ENCODE measurements around the gene RWDD2A. TPM values are rescaled to one million over a fixed set of nuclear protein-coding genes. Genes with fewer than 3 reads are reported as not detected.

RWDD2A gene
- total RNA-seq, 1 experiment from 2014 or later: 1.8 TPM

DNA sequence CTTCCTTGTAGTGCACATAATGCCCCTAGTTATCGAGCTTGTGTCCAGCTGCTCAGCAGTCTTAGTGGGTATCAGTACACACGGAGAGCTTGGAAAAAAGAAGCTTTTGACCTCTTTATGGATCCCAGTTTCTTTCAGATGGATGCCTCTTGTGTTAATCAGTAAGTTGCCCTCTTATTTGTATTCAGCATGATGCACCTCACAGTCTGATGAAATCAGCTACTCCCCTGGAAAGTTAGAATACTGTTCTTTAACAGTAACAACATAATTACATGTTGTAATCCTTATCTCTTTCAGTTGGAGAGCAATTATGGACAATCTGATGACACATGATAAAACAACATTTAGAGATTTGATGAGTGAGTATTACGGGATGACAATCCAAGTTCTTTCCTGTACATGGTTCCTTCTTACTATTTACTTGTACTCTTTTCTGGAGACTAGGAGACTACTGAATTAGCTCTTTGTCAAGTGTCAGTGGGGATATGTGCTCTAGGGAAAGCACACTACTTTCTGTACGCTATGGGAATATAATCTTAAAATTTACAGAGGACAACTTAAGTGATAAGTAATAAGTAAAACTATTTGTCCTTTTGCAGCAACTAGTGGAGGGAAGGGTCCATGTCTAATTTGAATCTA is 39.2 kb upstream of the RWDD2A start:
- Histone ChIP-seq H3K9me3 (ENCODE audit: insufficient read depth, low read depth) (no peaks in the 10 kb centered on the region), H3K4me2 (no peak overlapping the region), H4K20me1 (ENCODE audit: insufficient read depth) (no peaks in the 10 kb centered on the region), H3K36me3 (ENCODE audit: low read depth) (no peaks in the 10 kb centered on the region), H3K27me3 (ENCODE audit: insufficient read depth, low read depth) (no peaks in the 10 kb centered on the region), H3K4me3 (no peak overlapping the region), H3K27ac (no peak overlapping the region), H3K9me2 (ENCODE audit: insufficient read depth) (no peaks in the 10 kb centered on the region), H2AFZ (no peak overlapping the region), H3K4me1 (replicated peaks; ENCODE audit: insufficient read depth) (no peaks in the 10 kb centered on the region), H3K79me2 (ENCODE audit: low read depth) (no peaks in the 10 kb centered on the region), H3F3A (ENCODE audit: insufficient read depth, low read depth) (no peaks in the 10 kb centered on the region)
- DNase-seq: no peak
- POLR2A ChIA-PET (ENCODE audit: unreplicated experiment): no interaction called here
- no peak for TF ChIP-seq EZH2 (IDR thresholded peaks at IDR 0.05; ENCODE audit: low read depth)
- TF ChIP-seq, protein P1, sequence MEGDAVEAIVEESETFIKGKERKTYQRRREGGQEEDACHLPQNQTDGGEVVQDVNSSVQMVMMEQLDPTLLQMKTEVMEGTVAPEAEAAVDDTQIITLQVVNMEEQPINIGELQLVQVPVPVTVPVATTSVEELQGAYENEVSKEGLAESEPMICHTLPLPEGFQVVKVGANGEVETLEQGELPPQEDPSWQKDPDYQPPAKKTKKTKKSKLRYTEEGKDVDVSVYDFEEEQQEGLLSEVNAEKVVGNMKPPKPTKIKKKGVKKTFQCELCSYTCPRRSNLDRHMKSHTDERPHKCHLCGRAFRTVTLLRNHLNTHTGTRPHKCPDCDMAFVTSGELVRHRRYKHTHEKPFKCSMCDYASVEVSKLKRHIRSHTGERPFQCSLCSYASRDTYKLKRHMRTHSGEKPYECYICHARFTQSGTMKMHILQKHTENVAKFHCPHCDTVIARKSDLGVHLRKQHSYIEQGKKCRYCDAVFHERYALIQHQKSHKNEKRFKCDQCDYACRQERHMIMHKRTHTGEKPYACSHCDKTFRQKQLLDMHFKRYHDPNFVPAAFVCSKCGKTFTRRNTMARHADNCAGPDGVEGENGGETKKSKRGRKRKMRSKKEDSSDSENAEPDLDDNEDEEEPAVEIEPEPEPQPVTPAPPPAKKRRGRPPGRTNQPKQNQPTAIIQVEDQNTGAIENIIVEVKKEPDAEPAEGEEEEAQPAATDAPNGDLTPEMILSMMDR (conservative IDR thresholded peaks at IDR 0.05): no peak
- intact Hi-C loops (cut with micrococcal nuclease; ENCODE audit: unreplicated experiment): no loop called here
- no TSS peak for BruUV-seq (replicated peaks)
- CTCF ChIA-PET: no interaction called here

DNA sequence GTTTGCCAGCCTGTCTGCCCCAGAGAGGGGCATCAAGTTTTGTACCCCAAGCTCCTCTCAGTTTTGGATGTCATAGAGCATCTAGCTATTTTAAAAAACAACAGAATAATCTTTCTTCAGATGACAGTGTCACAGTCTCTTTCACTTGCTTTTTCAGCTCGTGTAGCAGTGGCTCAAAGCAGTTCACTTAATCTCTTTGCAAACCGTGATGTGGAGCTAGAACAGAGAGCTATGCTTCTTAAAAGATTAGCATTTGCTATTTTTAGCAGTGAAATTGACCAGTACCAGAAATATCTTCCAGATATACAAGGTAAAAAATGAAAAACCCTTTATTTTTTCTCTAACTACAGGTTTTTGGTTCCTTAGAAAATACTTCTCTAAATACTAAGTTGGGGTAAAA is 37.4 kb upstream of the RWDD2A start:
- no peak overlapping the region for H3K27ac ChIP-seq
- H3F3A ChIP-seq (ENCODE audit: insufficient read depth, low read depth): no peaks in the 10 kb centered on the region
- no peaks in the 10 kb centered on the region for H3K9me3 ChIP-seq (ENCODE audit: insufficient read depth, low read depth)
- CTCF ChIA-PET: no interaction called here
- no peak overlapping the region for H3K4me2 ChIP-seq
- H3K27me3 ChIP-seq (ENCODE audit: insufficient read depth, low read depth): no peaks in the 10 kb centered on the region
- no peaks in the 10 kb centered on the region for H4K20me1 ChIP-seq (ENCODE audit: insufficient read depth)
- no peaks in the 10 kb centered on the region for H3K79me2 ChIP-seq (ENCODE audit: low read depth)
- POLR2A ChIA-PET (ENCODE audit: unreplicated experiment): no interaction called here
- H3K4me1 ChIP-seq (replicated peaks; ENCODE audit: insufficient read depth): no peaks in the 10 kb centered on the region
- no peak for TF ChIP-seq EZH2 (IDR thresholded peaks at IDR 0.05; ENCODE audit: low read depth)
- TF ChIP-seq, protein P1 (conservative IDR thresholded peaks at IDR 0.05): no peak
- BruUV-seq (replicated peaks): no TSS peak
- H3K9me2 ChIP-seq (ENCODE audit: insufficient read depth): no peaks in the 10 kb centered on the region
- intact Hi-C loops (cut with micrococcal nuclease; ENCODE audit: unreplicated experiment): no loop called here
- no peak overlapping the region for H3K4me3 ChIP-seq
- no peaks in the 10 kb centered on the region for H3K36me3 ChIP-seq (ENCODE audit: low read depth)
- no peak for DNase-seq
- H2AFZ ChIP-seq: no peak overlapping the region

DNA sequence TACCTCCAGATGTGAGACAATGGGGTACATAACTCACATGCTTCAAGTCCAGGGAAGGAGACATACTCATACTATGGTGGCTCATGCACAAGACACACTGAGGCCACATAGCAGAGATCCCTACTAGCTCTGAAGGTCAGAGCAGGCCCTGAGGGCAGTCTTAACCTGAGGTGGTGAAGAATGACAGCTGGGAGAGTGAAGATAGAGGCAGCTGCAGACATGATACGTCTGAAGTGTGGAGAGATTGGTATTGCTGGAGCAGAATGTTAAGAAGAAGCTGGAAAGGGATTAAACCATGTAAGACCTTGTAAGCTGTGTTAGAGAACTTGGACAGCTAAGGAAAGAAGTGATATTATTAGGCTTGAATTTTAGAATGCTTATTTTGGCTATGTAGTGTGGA is 33.0 kb upstream of the RWDD2A start:
- H3K9me2 ChIP-seq (ENCODE audit: insufficient read depth): no peaks in the 10 kb centered on the region
- H4K20me1 ChIP-seq (ENCODE audit: insufficient read depth): no peaks in the 10 kb centered on the region
- intact Hi-C loops (cut with micrococcal nuclease; ENCODE audit: unreplicated experiment): no loop called here
- H3K79me2 ChIP-seq (ENCODE audit: low read depth): no peaks in the 10 kb centered on the region
- no peaks in the 10 kb centered on the region for H3K27me3 ChIP-seq (ENCODE audit: insufficient read depth, low read depth)
- no peaks in the 10 kb centered on the region for H3K9me3 ChIP-seq (ENCODE audit: insufficient read depth, low read depth)
- DNase-seq: no peak
- H3K4me2 ChIP-seq: no peak overlapping the region
- no peak for TF ChIP-seq EZH2 (IDR thresholded peaks at IDR 0.05; ENCODE audit: low read depth)
- TF ChIP-seq, protein P1 (conservative IDR thresholded peaks at IDR 0.05): no peak
- ChIA-PET POLR2A (ENCODE audit: unreplicated experiment) (no interaction called here), CTCF (no interaction called here)
- H3K4me3 ChIP-seq: no peak overlapping the region
- H2AFZ ChIP-seq: no peak overlapping the region
- H3K36me3 ChIP-seq (ENCODE audit: low read depth): no peaks in the 10 kb centered on the region
- BruUV-seq (replicated peaks): no TSS peak
- H3K4me1 ChIP-seq (replicated peaks; ENCODE audit: insufficient read depth): no peaks in the 10 kb centered on the region
- no peaks in the 10 kb centered on the region for H3F3A ChIP-seq (ENCODE audit: insufficient read depth, low read depth)
- H3K27ac ChIP-seq: no peak overlapping the region
